Uterus (tissue), 4 donors: ENCODE measurements around the gene MMEL1. TPM values are rescaled to one million over a fixed set of nuclear protein-coding genes. Genes with fewer than 3 reads are reported as not detected.
"Not testable (repeated sequence)": the region's sequence is repeated elsewhere in the genome, so short reads cannot be mapped to it uniquely, and the experiment has no call there.

Experiments
- DNase-seq, 2 donors: peaks; one replicate each; pipeline ENCODE4 v3.0.0-alpha.2; 2019 to 2020
- H3K27ac ChIP-seq, 2 donors: fragments of 200-600 bp; sonication (generic); 1 replicate in 1 of 2; 2 replicates in 1 of 2; pipeline ENCODE4 v1.5.1; 2016 to 2018
- H3K27me3 ChIP-seq, 2 donors: fragments of 200-600 bp; sonication (generic); one replicate each; pipeline ENCODE4 v1.5.1; 2018 to 2019; ENCODE audit warnings: control low read depth in 1 of 2
- H3K36me3 ChIP-seq, 2 donors: fragments of 200-600 bp; sonication (generic); one replicate each; pipeline ENCODE4 v1.5.1; 2019; ENCODE audit warnings: control low read depth in 1 of 2
- H3K4me1 ChIP-seq, 2 donors: fragments of 200-600 bp; sonication (generic); one replicate each; pipeline ENCODE4 v1.5.1; 2018 to 2019; ENCODE audit warnings: control low read depth in 1 of 2
- H3K4me3 ChIP-seq, 2 donors: fragments of 200-600 bp; sonication (generic); 1 replicate in 1 of 2; 2 replicates in 1 of 2; pipeline ENCODE4 v1.5.1; 2018 to 2019; ENCODE audit warnings: mild to moderate bottlenecking in 1 of 2
- H3K9me3 ChIP-seq, 2 donors: fragments of 200-600 bp; sonication (generic); one replicate each; pipeline ENCODE4 v1.5.1; 2019; ENCODE audit warnings: control low read depth in 1 of 2
- CTCF ChIP-seq, 4 experiments: fragments of 200-600 bp in 2 of 4; fragments of 450-650 bp in 2 of 4; sonication (generic) in 2 of 4; IDR thresholded peaks; one replicate each; pipeline ENCODE4 v1.5.1; 2016 to 2019; ENCODE audit warnings: antibody characterized with exemption in 4 of 4, mild to moderate bottlenecking in 2 of 4, moderate library complexity in 1 of 4
- POLR2A ChIP-seq, 2 donors: fragments of 450-650 bp; IDR thresholded peaks; one replicate each; pipeline ENCODE4 v1.6.1; 2016; ENCODE audit warnings: antibody characterized with exemption in 2 of 2, mild to moderate bottlenecking in 1 of 2, moderate library complexity in 1 of 2
- intact Hi-C: fragments of 100-400 bp; cut with DNase I; formaldehyde crosslinking; loops from one replicate; pipeline ENCODE4 v1.15.1; 2023; ENCODE audit warnings: low total_unique reads
- total RNA-seq, 4 donors: library from RNA; depleted of rRNA in 3 of 4; stranded (reverse); fragments of >200 nt in 3 of 4; gene quantifications; one replicate each; pipeline versions ENCODE4 v1.1.0 to v1.2.4, GENCODE V29; 2014 to 2023
- donor health status: DM: yes; HTN: yes; CAD: no.

MMEL1 gene
- total RNA-seq, 4 donors from 2014 or later, result 2.6 to 4.8 TPM; not detected in 2

- H3K27me3 ChIP-seq, result no peaks in the 10 kb centered on the region
- no peaks in the 10 kb centered on the region for H3K4me1 ChIP-seq
- no peak for DNase-seq
- intact Hi-C loops, result no loop called here
- no peak for TF ChIP-seq CTCF (IDR thresholded peaks at IDR 0.05)
- TF ChIP-seq POLR2A (IDR thresholded peaks at IDR 0.05), result no peak
- H3K4me3 ChIP-seq, result no peak overlapping the region
- peak overlapping the region in 1 of 2 donors; percentile 3 for H3K27ac ChIP-seq
- no peaks in the 10 kb centered on the region for H3K9me3 ChIP-seq
- H3K36me3 ChIP-seq, result no peaks in the 10 kb centered on the region
Observed at GRCh38 chr1:2575801-2576663, 56.8 kb downstream of the MMEL1 start.

- TF ChIP-seq CTCF (IDR thresholded peaks at IDR 0.05) (no peak), POLR2A (IDR thresholded peaks at IDR 0.05) (no peak)
- no peaks in the 10 kb centered on the region for H3K36me3 ChIP-seq
- H3K27me3 ChIP-seq, result no peaks in the 10 kb centered on the region
- H3K27ac ChIP-seq, result no peak overlapping the region
- H3K4me1 ChIP-seq, result no peaks in the 10 kb centered on the region
- no peak overlapping the region for H3K4me3 ChIP-seq
- intact Hi-C loops, result no loop called here
- no peak for DNase-seq
- no peaks in the 10 kb centered on the region for H3K9me3 ChIP-seq
Observed at GRCh38 chr1:2574350-2574749, 58.5 kb downstream of the MMEL1 start.

- Histone ChIP-seq H3K36me3 (no peaks in the 10 kb centered on the region), H3K27me3 (no peaks in the 10 kb centered on the region), H3K27ac (no peak overlapping the region), H3K4me3 (no peak overlapping the region), H3K4me1 (no peaks in the 10 kb centered on the region), H3K9me3 (no peaks in the 10 kb centered on the region)
- intact Hi-C loops, result no loop called here
- DNase-seq, result no peak
- TF ChIP-seq CTCF (IDR thresholded peaks at IDR 0.05) (no peak), POLR2A (IDR thresholded peaks at IDR 0.05) (no peak)
Observed at GRCh38 chr1:2573250-2573920, 59.4 kb downstream of the MMEL1 start.

- intact Hi-C loops, result no loop called here
- H3K27me3 ChIP-seq, result no peaks in the 10 kb centered on the region
- H3K4me3 ChIP-seq, result no peak overlapping the region
- H3K36me3 ChIP-seq, result no peaks in the 10 kb centered on the region
- TF ChIP-seq POLR2A (IDR thresholded peaks at IDR 0.05) (no peak), CTCF (IDR thresholded peaks at IDR 0.05) (no peak)
- H3K27ac ChIP-seq, result no peak overlapping the region
- no peak for DNase-seq
- H3K9me3 ChIP-seq, result no peaks in the 10 kb centered on the region
- no peaks in the 10 kb centered on the region for H3K4me1 ChIP-seq
Observed at GRCh38 chr1:2571348-2571747, 61.5 kb downstream of the MMEL1 start.

- TF ChIP-seq CTCF (IDR thresholded peaks at IDR 0.05) (no peak), POLR2A (IDR thresholded peaks at IDR 0.05) (no peak)
- intact Hi-C loops, result no loop called here
- H3K4me1 ChIP-seq, result no peaks in the 10 kb centered on the region
- H3K4me3 ChIP-seq, result no peak overlapping the region
- no peaks in the 10 kb centered on the region for H3K9me3 ChIP-seq
- no peak for DNase-seq
- H3K27me3 ChIP-seq, result no peaks in the 10 kb centered on the region
- no peak overlapping the region for H3K27ac ChIP-seq
- H3K36me3 ChIP-seq, result no peaks in the 10 kb centered on the region
Observed at GRCh38 chr1:2570332-2570731, 62.5 kb downstream of the MMEL1 start.

GRCh38 chr1:2569703-2570102, 63.1 kb downstream of the MMEL1 start:
- H3K4me3 ChIP-seq, H3K9me3 ChIP-seq, intact Hi-C loops, H3K36me3 ChIP-seq, H3K27me3 ChIP-seq, H3K4me1 ChIP-seq, DNase-seq, H3K27ac ChIP-seq: not testable (repeated sequence)
